Measurements from ENCODE around the gene VEPH1.
"Not testable (repeated sequence)": the region's sequence is repeated elsewhere in the genome, so short reads cannot be mapped to it uniquely, and the experiment has no call there.

DNA sequence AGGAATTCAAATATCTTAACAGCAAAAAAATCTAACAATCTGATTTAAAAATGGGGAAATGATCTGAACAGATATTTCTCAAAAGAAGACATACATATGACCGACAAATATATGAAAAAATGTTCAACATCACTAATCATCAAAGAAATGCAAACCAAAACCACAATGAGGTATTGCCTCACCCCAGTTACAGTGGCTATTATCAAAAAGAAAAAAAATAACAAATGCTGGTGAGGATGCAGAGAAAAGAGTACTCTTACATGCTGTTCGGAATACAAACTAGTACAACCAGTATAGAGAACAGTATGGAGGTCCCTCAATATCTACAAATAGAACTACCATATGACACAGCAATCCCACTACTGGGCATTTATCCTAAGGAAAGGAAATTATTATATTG, 152.6 kb downstream of the VEPH1 start:
- TF ChIP-seq CTCF (IDR thresholded peaks at IDR 0.05; ENCODE audit: insufficient read depth, low read length, poor library complexity, severe bottlenecking); EZH2phosphoT487 (conservative IDR thresholded peaks at IDR 0.05; ENCODE audit: low read length): not testable (repeated sequence)

Data from SU-DHL-6 (cell line).